CD14-positive monocyte (primary cell): ENCODE data around the gene SPART. TPM values are rescaled to one million over a fixed set of nuclear protein-coding genes. Genes with fewer than 3 reads are reported as not detected.
A peak's percentile ranks its signal among the peaks of the same experiment; 100 is the strongest.

Source experiments
- DNase-seq, 3 donors: peaks; one replicate each; pipeline ENCODE4 v3.0.0-alpha.2; 2011 to 2022
- H2AFZ ChIP-seq: 2 replicates; pipeline ENCODE4 v1.6.0; 2012; ENCODE audit warnings: mild to moderate bottlenecking, low read depth, low read length, inconsistent platforms; ENCODE audit not compliant: insufficient read depth, poor library complexity, severe bottlenecking
- H3K27ac ChIP-seq, 2 donors: 1 replicate in 1 of 2; 2 replicates in 1 of 2; pipeline ENCODE4 v1.5.1; 2012 to 2013; ENCODE audit warnings: low read length in 2 of 2, control low read depth in 1 of 2, inconsistent platforms in 1 of 2, low read depth in 1 of 2, mild to moderate bottlenecking in 1 of 2
- H3K27me3 ChIP-seq, 2 donors: one replicate each; pipeline versions ENCODE4 v1.6.0 to v1.6.1; 2011 to 2013; ENCODE audit warnings: low read length in 2 of 2; ENCODE audit not compliant: control insufficient read depth in 2 of 2, insufficient read depth in 2 of 2
- H3K36me3 ChIP-seq, 2 donors: replicated peaks in 1 of 2; 1 replicate in 1 of 2; 2 replicates in 1 of 2; pipeline versions ENCODE4 v1.5.1 to v1.6.1; 2012 to 2013; ENCODE audit warnings: low read length in 2 of 2, control low read depth in 1 of 2, inconsistent platforms in 1 of 2, mild to moderate bottlenecking in 1 of 2; ENCODE audit not compliant: insufficient read depth in 2 of 2, control insufficient read depth in 1 of 2
- H3K4me1 ChIP-seq, 2 donors: 1 replicate in 1 of 2; 2 replicates in 1 of 2; pipeline versions ENCODE4 v1.5.1 to v1.6.1; 2012 to 2013; ENCODE audit warnings: low read length in 2 of 2, control low read depth in 1 of 2, inconsistent platforms in 1 of 2, mild to moderate bottlenecking in 1 of 2, moderate library complexity in 1 of 2; ENCODE audit not compliant: insufficient read depth in 2 of 2, control insufficient read depth in 1 of 2
- H3K4me2 ChIP-seq: replicated peaks from 2 replicates; pipeline ENCODE3; 2012; ENCODE audit warnings: low read length, moderate library complexity, mild to moderate bottlenecking; ENCODE audit not compliant: poor library complexity, severe bottlenecking; ENCODE audit errors: extremely low read depth
- H3K4me3 ChIP-seq, 3 experiments: fragments of 200-600 bp in 1 of 3; sonication (generic) in 1 of 3; replicated peaks in 1 of 3; 1 replicate in 2 of 3; 2 replicates in 1 of 3; pipeline ENCODE4 v1.5.1; 2011 to 2013; ENCODE audit warnings: low read length in 3 of 3, mild to moderate bottlenecking in 3 of 3, control low read depth in 2 of 3, low read depth in 2 of 3, inconsistent platforms in 1 of 3, moderate library complexity in 1 of 3
- H3K79me2 ChIP-seq: 2 replicates; pipeline ENCODE4 v1.6.0; 2012; ENCODE audit warnings: mild to moderate bottlenecking, control low read depth, inconsistent platforms, low read length, moderate library complexity; ENCODE audit not compliant: insufficient read depth
- H3K9ac ChIP-seq: 2 replicates; pipeline ENCODE4 v1.6.0; 2017; ENCODE audit warnings: low read length, mild to moderate bottlenecking; ENCODE audit not compliant: insufficient read depth, poor library complexity, severe bottlenecking
- H3K9me3 ChIP-seq, 2 donors: replicated peaks in 1 of 2; 1 replicate in 1 of 2; 2 replicates in 1 of 2; pipeline versions ENCODE4 v1.5.1 to v1.6.1; 2012 to 2013; ENCODE audit warnings: low read length in 2 of 2, control low read depth in 1 of 2; ENCODE audit not compliant: control insufficient read depth in 1 of 2, insufficient read depth in 1 of 2
- H4K20me1 ChIP-seq: 2 replicates; pipeline ENCODE4 v1.6.0; 2012; ENCODE audit warnings: mild to moderate bottlenecking, low read length, control low read depth, moderate library complexity; ENCODE audit not compliant: insufficient read depth
- H3K27ac Mint-ChIP-seq, 7 donors: one replicate each; pipeline ENCODE4 v1.8.0; 2020; ENCODE audit warnings: mild to moderate bottlenecking in 7 of 7, mixed read lengths in 7 of 7, moderate library complexity in 6 of 7, inconsistent platforms in 2 of 7
- H3K27me3 Mint-ChIP-seq, 3 donors: one replicate each; pipeline ENCODE4 v1.8.0; 2021 to 2022; ENCODE audit warnings: low read depth in 3 of 3, mild to moderate bottlenecking in 3 of 3, mixed read lengths in 3 of 3, moderate library complexity in 3 of 3, inconsistent platforms in 1 of 3
- H3K36me3 Mint-ChIP-seq, 2 donors: one replicate each; pipeline ENCODE4 v1.8.0; 2020; ENCODE audit warnings: mixed read lengths in 2 of 2, inconsistent platforms in 1 of 2, mild to moderate bottlenecking in 1 of 2
- H3K4me1 Mint-ChIP-seq: one replicate; pipeline ENCODE4 v1.8.0; 2020; ENCODE audit warnings: mild to moderate bottlenecking, mixed read lengths
- H3K4me3 Mint-ChIP-seq, 2 donors: one replicate each; pipeline ENCODE4 v1.8.0; 2020; ENCODE audit warnings: mild to moderate bottlenecking in 2 of 2, mixed read lengths in 2 of 2, moderate library complexity in 1 of 2
- H3K9me3 Mint-ChIP-seq, 7 donors: one replicate each; pipeline ENCODE4 v1.8.0; 2020 to 2022; ENCODE audit warnings: mixed read lengths in 7 of 7, mild to moderate bottlenecking in 6 of 7, moderate library complexity in 6 of 7, inconsistent platforms in 2 of 7
- CTCF ChIP-seq: fragments of 200-600 bp; IDR thresholded peaks from one replicate; pipeline ENCODE4 v1.8.0; 2022; ENCODE audit warnings: antibody characterized with exemption, mild to moderate bottlenecking
- WGBS: methylation state at CpG from one replicate; pipeline ENCODE4 v1.1.5; 2013; ENCODE audit warnings: missing lambda C conversion rate; ENCODE audit not compliant: insufficient coverage; 5-methylcytosine and 5-hydroxymethylcytosine counted together
- intact Hi-C, 2 donors: fragments of 100-400 bp; cut with micrococcal nuclease; formaldehyde crosslinking; loops; one replicate each; pipeline versions ENCODE4 v1.15.0 to v1.15.1; 2023
- polyA plus RNA-seq, 3 donors: library from polyadenylated mRNA; depleted of rRNA in 1 of 3; unstranded in 2 of 3; stranded (reverse) in 1 of 3; fragments of 300-500 nt in 2 of 3; fragments of >200 nt in 1 of 3; fragmentation: Illumina TruSeq in 2 of 3; gene quantifications; 1 replicate in 2 of 3; 2 replicates in 1 of 3; pipeline ENCODE4 v1.2.3, GENCODE V29; 2012 to 2021

Gene SPART
- polyA plus RNA-seq, 3 donors = 24.4 to 37.0 (median 29.8) TPM

- Mint-ChIP-seq H3K27ac (no peak overlapping the region), H3K27me3 (peaks cover 0 to 2% (median 0%) of the 10 kb centered on the region in 3 donors), H3K36me3 (no peaks in the 10 kb centered on the region), H3K9me3 (no peaks in the 10 kb centered on the region), H3K4me1 (peaks cover 6% of the 10 kb centered on the region), H3K4me3 (no peak overlapping the region)
- Histone ChIP-seq H3K4me1 (peaks cover 7 to 8% of the 10 kb centered on the region in 2 donors), H3K9ac (no peak overlapping the region), H3K4me2 (no peak overlapping the region), H3K4me3 (no peak overlapping the region), H3K79me2 (no peaks in the 10 kb centered on the region), H2AFZ (no peak overlapping the region), H3K36me3 (no peaks in the 10 kb centered on the region), H3K9me3 (no peaks in the 10 kb centered on the region), H3K27me3 (no peaks in the 10 kb centered on the region), H4K20me1 (no peaks in the 10 kb centered on the region), H3K27ac (no peak overlapping the region)
- DNase-seq = no peak
- intact Hi-C loops = no loop called here
- no peak for TF ChIP-seq CTCF
These were observed 6.2 kb upstream of the SPART start for GRCh38 chr13:36352350-36352749.

- no peaks in the 10 kb centered on the region for H3K9me3 Mint-ChIP-seq
- H3K9me3 ChIP-seq = no peaks in the 10 kb centered on the region
- H3K4me2 ChIP-seq = no peak overlapping the region
- H3K9ac ChIP-seq = no peak overlapping the region
- no peak overlapping the region for H2AFZ ChIP-seq
- H3K27ac Mint-ChIP-seq = peak overlapping the region; percentile 86 to 99 (median 99)
- peaks cover 31% of the 10 kb centered on the region for H3K4me1 Mint-ChIP-seq
- peak overlapping the region; percentile 95 to 100 for H3K27ac ChIP-seq
- H3K36me3 Mint-ChIP-seq = peaks cover 0 to 2% of the 10 kb centered on the region in 2 donors
- no peaks in the 10 kb centered on the region for H3K27me3 ChIP-seq
- H3K4me3 Mint-ChIP-seq = peak overlapping the region in 1 of 2 donors; percentile 12
- no peaks in the 10 kb centered on the region for H3K27me3 Mint-ChIP-seq
- no peaks in the 10 kb centered on the region for H4K20me1 ChIP-seq
- peaks cover 32 to 34% of the 10 kb centered on the region in 2 donors for H3K4me1 ChIP-seq
- H3K36me3 ChIP-seq = no peaks in the 10 kb centered on the region
- 17% methylated on average over 3 of the region's 10 CpGs for WGBS
- no peak for TF ChIP-seq CTCF
- intact Hi-C loops = loop anchor here in 1 of 2 donors (5.0 kb wide), 3 partner anchors 390 to 655 kb away; partner anchors contain the start of genes EXOSC8 and RFXAP
- peak overlapping the region in 1 of 3 experiments; percentile 90 for H3K4me3 ChIP-seq
- peaks cover 30% of the 10 kb centered on the region for H3K79me2 ChIP-seq
- DNase-seq = peak; percentile 24 to 39 (median 33)
These were observed 1.5 kb upstream of the SPART start for GRCh38 chr13:36347531-36348210.
